ENCODE results near the gene ADSS1.
"Not testable (repeated sequence)": the region's sequence is repeated elsewhere in the genome, so short reads cannot be mapped to it uniquely, and the experiment has no call there.

The ADSS1 gene

DNA sequence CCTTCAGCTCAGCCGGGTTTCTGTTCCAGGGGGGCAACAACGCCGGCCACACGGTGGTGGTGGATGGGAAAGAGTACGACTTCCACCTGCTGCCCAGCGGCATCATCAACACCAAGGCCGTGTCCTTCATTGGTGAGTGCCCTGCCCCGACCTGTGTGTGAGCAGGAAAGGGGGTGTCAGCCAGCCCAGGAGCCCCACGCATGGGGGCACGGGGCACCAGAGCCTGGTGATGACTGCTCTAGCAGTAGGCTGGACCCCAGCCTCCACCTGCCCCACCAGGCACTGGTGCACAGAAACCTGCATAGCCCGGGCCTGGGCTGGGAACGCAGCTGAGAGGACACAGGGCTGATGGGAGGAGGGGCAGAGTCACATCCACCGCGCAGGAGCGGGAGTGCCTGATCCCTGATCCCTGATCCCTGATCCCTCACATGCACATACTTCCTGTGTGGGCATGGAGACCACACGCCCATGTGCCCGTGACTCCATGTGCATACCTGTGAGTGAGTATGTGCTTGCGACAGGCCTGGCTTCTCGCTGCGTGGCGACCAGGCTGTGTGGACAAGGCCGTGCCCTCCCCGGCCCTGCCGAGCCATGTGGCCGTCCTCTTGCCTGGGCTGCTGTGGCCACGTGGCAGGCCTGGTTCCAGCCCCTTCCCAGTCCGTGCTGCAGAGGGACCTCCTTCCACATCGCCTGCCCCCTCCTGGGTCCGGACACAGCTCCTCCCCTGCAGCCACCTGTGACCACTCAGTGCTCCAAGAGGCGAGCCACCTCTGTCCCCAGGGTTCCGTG lies 11.2 kb downstream of the ADSS1 start:
- DNase-seq = peak; percentile 16

DNA sequence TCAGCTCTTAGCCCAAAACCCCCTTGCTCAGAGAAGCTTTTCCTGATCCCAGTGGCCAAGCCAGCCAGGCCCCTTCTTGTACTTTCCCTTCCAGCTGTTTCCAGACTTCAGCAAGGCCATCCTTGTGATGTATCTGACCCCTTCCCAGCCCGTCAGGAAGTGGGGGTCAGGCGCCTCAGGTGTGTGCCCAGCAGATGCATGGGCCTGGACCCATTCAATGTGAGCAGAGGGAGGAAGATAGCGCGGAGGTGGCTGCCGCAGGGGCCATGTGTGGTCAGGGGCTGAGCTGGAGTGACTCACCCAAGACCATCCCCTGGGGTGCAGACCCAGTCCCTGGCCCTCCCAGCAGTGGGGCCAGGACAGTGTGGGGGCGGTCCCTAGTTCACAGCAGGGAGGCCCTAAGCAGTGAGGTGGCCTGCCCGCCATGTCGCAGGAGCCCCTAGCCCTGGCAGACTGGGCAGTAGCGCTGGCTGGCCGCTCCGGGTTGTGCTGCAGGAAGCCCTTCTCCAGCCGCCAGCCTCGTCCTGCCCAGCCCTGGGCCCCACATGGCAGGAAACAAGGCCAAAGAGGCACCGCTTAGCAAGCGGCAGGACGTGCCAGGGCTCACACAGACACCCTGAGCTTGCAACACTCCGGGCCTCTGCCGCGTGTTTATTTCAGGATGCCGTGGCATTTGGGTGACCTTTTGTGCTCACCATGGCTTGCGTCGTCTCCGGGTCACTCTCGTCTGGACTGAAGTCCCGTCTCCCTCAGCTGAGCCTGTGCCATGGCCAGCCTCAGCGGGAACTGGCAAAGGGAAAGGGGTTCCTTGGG lies 12.0 kb downstream of the ADSS1 start:
- DNase-seq = peak; percentile 28

DNA sequence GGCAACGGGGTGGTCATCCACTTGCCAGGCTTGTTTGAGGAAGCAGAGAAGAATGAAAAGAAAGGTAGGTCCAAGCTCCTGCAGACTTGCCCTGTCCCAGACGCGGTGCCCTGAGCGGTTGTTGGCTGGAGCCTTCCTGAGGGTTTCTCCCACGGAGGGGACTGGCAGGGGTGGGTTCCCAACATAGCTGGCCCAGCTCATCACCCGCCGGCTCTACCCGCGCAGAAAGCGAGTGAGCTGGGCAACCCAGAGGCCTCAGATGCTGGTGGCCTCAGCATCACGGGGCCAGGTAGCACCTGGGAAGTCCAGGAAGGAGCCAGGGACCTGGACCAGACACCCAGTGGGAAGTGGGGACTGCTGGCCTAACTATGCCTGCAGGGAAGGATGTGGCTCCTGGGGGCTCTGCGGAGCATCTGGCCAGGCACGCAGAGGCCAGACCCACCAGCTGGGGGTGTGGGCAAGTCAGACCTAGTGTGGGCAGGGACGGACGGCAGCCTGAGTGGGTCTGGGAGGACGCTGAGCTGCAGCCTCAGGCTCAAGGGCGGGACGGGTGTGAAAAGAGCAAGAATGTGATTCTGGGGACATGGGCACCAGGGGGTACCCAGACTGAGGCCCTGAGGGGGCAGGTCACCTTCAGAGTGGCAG lies 14.5 kb downstream of the ADSS1 start:
- DNase-seq = no peak

DNA sequence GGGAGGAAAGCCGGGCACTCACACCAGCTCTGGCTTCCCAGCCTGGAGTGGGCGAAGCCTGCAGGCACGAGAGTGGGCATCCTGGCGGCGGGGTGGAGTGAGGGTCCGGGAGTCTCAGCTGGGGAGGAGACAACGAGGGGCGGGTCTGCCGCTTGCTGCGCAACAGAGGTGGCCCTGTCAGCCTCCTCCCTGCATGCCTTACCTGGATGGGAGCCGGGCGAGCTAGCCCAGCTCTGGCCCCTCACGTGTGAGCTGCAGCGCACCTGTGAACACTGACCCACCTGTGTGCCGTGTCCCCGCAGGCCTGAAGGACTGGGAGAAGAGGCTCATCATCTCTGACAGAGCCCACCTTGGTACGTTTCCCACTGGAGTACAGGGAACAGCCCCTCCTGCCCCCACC lies 15.0 kb downstream of the ADSS1 start:
- DNase-seq = no peak

DNA sequence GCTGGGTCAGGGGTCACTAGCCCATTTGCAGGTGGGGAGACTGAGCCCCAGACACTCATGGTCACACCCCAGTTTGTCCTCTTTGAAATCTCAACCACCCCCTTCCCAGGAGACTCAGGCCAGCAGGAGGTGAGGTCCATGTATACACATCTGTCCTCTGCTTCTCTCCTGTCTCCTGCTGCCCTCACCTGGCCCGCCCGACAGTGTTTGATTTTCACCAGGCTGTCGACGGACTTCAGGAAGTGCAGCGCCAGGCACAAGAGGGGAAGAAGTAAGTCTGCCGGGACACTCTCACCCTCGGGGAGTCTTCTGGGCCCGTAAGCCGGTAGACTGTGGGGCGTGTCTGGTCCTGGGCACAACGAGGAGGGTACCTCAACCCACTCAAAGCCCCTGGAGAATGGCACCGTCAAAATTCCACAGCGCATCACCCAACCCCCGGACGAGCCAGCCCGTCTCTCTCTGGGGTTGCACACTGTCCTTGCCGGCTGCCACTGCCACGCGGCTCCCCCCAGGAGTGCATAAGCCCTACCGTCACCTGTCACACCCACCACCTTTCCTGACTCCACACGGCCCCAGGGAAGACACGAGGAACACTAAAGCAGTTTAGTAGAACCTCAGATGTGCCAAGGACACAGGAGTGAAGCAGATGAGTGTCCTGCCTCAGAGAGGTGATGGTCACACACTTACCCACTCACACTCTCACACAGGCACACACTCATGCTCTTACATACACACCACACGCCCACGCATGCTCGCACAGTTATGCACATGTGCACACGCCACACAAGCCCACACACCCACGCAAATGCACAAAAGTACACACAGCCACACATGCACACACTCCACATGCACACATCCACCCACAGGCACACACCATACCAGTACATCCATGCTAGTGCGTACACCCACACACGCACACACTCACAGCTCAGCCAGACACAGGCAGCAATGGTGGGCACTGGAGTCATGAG lies 15.8 kb downstream of the ADSS1 start:
- peak; percentile 64 for DNase-seq

DNA sequence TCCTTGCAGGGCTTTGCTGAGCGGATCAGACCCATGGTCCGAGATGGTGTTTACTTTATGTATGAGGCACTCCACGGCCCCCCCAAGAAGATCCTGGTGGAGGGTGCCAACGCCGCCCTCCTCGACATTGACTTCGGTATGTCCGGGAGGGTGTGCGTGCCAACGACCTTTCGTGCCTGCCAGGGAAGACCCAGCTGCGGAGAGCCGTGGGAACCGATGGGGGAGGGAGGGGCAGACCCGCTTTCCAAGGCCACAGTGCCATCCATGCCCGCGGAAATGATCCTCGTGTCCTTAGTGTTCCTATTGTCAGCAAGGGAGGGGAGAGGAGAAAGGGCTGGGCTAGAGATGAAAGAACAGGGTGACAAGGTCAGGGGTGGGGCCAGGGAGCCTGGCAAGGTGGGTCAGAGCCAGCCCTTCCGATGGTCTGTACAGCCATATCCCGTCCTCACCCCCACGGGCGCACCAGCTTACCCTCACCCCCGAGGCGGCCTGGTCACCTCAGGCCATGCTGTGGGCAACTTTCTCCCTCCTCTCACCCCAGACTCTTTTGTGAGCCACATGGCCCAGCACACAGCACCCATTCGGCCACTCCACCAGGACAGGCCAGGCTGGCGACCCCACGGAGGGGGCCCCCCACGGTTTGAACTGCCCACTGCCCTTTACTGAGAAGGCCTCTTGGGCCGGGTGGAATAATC lies 17.2 kb downstream of the ADSS1 start:
- no peak for DNase-seq

DNA sequence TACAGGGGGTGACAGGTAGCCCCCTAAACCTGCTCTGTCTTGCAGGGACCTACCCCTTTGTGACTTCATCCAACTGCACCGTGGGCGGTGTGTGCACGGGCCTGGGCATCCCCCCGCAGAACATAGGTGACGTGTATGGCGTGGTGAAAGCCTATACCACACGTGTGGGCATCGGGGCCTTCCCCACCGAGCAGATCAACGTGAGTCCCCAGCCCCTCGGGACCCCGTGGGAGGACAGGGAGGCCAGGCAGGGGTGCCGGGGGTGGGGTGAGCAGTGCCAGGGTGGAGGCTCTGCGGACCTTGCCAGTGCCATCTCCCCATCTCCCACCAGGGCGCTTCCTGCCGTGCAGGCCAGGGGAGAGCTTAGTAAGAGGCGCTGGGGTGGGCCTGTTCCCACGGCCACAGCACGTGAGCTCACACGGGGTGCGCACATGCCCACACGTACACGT lies 17.8 kb downstream of the ADSS1 start:
- no peak for DNase-seq

DNA sequence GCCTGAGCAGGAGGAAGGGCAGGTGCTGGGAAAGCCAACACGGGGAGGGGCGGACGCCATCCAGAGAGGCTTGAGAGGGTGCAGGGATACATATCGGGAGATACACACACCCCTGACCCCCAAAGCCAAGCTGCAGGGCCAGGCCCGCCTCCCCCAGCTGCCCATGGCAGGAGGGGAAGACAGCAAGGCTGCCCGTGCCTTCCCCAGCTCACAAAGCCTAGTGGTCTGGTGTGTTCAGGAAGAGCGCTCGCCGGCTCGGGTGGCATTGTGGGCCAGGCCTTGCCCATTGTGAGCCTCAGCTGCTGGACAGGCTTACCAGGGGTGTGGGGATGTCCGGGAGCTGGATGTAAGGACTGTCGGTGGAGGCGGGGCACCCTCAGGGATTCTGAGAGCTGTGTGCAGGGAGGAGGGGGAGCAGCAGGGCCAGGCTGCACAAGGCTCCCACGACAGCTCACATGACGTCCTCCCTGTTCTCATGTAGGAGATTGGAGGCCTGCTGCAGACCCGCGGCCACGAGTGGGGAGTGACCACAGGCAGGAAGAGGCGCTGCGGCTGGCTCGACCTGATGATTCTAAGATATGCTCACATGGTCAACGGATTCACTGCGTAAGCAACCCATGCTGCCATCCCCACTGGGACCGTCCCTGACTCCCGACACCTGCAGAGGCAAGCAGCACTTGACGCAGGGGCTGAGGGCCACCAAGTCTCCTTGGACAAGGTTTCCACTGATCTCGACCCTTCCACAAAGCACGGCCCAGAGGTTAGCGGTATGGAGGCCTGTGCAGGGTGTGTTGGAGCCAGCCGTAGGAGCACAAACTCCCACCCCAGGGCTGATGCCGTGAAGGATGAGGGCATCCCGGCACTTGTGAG lies 18.8 kb downstream of the ADSS1 start:
- DNase-seq = no peak

DNA sequence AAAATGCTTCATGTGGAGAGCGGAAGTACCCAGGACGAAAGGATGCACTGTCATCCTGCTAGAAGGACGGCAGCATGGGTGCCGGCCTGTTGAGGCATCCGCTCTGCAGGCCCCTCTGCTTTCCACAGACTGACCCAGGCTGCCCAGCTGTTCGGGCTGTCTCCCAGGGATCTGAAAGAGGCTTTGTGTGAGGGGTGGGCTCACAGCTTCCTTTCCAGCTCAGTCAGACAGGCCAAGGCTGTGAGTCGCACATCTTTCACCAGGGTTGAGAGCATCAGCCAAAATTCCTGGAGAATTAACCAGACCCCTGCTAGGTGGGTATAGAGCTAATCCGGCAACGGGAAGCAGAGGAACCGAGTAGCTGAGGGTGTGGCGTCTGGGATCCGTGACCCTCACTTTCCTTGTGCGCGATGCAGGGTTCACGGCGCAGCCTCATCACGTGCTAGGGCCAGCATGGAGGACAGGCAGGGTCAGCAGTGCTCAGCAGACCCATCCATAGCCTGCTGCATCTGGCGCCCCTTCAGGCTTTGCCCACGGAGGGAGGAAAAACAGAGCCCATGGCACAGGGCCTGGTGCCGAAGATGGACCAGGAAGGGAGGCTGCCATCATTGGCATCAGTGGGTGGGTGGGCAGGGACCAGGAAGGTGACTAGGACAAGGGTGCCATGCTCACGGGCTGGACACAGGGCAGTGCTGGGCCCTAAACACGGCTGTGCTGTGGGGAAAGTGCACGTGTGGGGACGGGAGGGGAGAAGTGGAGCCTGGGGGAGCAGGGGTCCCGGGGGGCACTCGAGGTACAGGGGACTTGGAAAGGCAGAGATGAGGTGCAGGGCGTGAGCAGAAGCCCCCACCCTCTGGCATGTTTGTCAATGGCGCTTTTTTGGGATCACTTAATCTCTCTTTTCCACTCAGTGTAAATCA lies 19.7 kb downstream of the ADSS1 start:
- no peak for DNase-seq

DNA sequence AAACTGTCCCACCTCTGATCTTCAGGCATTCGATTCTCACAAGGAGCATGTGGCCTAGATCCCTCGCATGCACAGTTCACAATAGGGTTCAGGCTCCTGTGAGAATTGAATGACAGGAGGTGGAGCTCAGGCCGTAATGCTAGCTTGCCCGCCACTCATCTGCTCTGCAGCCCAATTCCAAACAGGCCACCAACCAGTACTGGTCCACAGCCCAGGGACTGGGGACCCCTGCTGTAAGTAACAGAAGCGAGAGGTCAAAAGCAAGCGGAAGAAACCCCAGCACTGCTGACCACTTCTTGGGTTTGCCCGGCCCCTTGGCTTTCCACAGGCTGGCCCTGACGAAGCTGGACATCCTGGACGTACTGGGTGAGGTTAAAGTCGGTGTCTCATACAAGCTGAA lies 20.5 kb downstream of the ADSS1 start:
- DNase-seq = no peak

DNA sequence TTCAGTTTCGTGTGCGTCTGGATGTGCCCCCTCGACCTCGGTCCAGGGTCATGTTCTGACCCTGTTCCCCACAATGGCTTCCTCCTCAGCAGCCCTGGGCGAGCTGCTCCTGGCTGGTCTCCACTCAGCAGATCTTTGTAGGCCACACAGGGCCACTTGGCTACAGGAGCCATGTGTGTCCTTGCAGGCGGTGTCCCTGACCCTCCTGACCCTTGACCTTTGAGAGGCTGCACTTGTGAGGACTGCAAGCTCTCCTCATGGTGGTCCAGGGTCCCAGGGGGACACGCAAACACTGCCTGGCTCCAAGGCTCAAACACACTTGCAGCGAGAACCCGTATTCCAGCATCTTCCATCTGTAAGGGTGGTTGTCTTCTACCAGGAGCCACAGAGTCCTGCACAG lies 21.4 kb downstream of the ADSS1 start:
- no peak for DNase-seq

DNA sequence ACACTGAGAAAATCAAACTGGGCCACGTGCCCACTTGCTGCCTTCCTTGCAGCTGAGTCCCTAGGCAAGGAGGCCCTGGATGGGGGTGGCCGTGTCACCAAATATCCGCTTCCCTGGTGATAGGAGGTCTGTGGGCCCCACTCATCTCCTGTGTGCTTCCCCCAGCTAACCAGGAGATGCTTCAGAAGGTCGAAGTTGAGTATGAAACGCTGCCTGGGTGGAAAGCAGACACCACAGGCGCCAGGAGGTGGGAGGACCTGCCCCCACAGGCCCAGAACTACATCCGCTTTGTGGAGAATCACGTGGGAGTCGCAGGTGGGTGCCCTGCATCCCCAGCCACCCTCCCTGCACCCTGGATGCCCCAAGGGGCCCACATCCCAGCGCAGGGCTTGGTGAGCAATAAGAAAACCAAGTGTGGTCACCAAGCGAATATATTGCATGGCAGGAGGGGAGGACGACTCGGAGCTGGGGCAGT lies 22.1 kb downstream of the ADSS1 start:
- no peak for DNase-seq

DNA sequence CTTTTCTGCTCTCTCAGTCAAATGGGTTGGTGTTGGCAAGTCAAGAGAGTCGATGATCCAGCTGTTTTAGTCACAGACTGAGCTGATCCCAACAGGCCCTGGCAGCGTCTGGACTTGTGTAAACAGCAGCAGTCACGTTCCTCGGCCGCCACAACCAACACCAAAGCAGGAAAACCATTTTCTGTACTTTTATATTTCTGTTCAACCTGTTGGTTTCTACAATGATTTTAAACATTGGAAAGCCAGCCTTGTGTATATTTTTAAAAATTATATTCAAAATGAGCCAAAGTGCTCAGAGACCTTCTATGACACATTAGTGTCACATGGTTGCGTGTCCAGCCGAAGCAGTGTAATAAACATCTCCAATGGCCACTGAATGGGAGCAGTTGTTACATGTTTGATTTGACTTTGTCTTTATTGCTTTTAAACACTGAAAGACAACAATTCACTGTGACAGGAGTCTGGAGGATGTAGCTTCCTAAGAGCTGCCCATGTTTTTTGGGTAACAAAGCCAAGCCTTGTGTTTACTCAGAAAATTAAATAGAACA lies 23.0 kb downstream of the ADSS1 start:
- no peak for DNase-seq

DNA sequence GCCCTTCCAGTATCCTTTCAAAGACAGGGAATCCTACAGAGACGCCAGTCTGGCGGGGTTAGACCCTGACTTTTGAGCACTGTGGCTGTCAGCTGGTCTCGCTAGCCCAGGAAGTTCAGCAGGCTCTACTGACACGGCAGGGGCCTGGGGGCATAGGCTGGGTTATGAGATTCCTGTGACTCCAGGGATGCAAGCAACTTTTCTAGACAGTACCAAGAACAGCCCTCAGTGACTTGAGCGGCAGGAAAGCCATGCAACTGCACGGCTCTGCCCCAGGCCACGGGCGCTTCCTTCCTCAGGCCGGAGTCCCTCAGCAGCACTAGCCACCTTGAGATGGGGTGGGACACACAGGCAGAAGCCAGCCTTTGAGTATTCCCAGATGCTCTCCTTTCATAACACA lies 23.8 kb downstream of the ADSS1 start:
- no peak for DNase-seq

DNA sequence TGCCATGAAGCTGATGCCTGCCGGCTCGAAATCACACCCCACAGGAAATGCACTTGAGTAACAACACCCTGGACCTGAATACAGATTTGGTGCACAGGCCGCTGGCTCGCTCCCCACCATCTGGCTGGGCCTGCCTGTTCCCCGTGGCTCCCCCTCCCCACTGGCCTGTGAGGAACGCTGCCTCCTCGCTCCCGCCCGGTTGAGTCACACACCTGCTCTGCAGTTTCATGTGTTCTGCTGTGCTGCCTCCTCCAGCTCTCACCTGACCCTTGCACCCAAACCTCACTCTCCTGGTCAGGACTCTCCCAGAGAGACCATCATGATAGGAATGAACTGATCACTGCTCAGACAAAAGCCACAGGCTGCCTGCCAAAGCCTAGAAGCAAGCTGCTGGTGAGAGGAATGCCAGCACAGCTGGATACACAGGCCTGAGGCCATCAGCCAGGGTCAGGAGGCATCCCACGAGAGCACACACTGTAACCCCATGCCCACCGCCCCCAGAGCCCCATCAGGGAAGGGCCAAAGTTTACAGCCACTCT lies 25.2 kb downstream of the ADSS1 start:
- DNase-seq = peak; percentile 17

DNA sequence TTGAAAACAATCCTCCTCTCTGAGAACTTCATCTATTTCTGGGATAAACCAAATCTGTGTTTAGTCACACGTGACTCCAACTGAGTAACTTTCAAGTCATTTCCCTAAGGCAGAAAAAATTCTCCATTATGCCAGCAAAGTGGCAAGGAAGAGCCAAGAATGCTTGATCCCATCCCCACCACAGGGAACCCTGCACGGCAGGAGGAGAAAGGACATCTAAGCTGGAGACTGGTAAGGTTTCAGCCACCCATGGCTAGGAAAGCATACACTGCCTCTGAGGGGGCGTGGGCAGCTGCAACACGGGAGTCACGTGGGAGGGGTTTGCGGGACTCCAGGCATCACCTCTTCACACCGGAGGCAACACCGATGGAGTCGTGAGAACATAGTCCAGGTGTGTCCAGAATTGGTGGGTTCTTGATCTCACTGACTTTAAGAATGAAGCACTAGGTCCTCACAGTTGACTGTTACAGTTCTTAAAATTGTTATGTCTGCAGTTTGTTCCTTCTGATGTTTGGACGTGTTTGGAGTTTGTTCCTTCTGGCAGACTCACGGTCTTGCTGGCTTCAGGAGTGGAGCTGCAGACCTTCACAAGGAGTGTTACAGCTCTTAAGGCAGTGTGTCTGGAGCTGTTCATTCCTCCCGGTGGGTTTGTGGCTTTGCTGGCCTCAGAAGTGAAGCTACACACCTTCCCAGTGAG lies 26.2 kb downstream of the ADSS1 start:
- DNase-seq = no peak

DNA sequence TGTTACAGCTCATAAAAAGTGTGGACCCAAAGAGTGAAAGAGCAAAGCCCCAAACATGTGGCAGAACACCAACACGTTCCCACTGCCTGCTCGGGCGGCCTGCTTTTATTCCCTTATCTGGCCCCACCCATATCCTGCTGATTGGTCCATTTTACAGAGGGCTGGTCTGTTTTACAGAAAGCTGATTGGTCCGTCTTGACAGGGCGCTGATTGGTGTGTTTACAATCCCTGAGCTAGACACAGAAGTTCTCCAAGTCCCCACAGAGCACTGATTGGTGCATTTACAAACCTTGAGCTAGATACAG lies 26.7 kb downstream of the ADSS1 start:
- DNase-seq = not testable (repeated sequence)
